DMS114 treated with DMSO at 0.1 percent for 48 hours (cell line): ENCODE data around the gene RAD51B.

Source experiments
- DNase-seq: peaks from one replicate; lab custom pipeline; 2025; ENCODE audit not compliant: unreplicated experiment; lab: John Stamatoyannopoulos, UW

RAD51B gene

DNA sequence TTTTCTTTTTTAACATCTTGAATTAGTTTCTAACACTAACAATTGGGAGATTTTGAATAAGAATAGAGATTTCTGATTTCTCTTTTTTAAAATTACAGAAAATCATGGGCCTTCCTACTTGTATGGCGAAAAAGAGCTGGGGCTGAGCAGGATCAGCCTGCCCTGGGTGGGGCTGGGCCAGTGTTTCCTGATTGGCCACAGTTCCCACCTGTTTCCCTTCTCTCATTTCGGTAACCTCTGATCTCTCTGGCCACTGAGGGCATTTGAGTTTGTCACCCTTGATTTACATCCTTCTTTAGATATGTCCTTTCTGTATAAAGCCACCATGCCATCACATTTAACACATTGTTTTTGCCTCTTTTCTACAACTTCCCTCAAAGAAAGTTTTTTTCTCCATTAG, 719.1 kb downstream of the RAD51B start:
- DNase-seq, result no peak

DNA sequence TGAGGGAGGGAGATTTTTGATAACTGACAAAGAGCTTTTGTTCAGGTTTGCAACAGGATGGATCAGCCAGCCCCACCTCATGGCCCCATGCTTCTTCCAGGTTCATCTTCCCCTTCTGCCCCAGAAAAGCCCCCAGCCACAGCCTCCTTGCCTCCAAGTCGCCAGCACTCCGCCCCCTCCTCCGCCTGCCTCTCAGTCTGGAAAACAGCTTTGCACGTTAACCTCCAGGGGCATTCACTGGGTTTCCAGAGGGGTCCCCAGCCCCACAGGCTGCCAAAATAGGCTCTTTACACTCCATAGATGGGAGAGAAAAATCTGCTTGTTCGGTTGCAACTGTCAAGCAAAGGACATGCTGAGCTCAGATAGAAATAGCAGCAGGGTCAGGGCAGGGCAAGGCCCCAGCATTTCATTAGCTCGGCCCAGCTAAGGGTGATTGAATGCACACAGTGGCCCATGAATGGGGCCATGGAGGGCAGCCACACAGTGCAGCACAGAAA, 719.7 kb downstream of the RAD51B start:
- no peak for DNase-seq

- DNase-seq, result no peak
These were observed 720.2 kb downstream of the RAD51B start for GRCh38 chr14:68539789-68540188.

DNA sequence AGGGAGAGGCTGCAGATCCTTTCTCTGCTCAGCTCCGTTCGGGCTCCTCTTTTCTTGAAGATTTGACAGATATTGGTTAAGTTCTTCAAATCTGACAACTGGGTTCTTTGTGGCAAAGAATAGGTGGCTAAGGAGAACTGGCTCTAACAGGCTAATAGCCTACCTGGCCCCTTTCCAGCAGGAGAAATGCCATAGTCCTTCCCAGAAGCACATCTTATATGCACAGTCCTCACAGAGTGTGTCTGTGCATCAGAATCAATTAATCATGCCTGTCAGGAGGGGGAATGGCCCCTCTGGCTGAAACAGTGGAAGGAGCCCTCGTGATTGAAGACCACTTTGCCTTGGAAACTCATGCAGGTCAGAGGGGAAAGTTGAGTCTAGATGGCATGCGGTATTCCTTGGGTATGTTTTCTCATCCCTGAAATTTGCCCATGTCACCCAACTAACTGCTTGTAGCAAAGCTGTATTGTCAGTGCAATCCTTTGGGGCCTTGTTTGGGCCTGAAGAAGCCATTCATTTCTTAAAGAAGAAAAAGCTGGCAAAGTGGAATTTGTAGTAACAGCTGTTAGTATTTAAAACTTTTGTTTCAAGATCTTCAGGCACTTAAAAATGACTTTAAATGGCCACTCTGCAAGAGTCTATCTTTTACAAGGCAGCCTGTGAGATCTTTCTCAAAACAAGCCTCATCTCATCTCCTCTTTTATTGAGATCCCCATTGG, 721.8 kb downstream of the RAD51B start:
- no peak for DNase-seq

- DNase-seq, result no peak
These were observed 722.8 kb downstream of the RAD51B start for GRCh38 chr14:68542346-68542745.

DNA sequence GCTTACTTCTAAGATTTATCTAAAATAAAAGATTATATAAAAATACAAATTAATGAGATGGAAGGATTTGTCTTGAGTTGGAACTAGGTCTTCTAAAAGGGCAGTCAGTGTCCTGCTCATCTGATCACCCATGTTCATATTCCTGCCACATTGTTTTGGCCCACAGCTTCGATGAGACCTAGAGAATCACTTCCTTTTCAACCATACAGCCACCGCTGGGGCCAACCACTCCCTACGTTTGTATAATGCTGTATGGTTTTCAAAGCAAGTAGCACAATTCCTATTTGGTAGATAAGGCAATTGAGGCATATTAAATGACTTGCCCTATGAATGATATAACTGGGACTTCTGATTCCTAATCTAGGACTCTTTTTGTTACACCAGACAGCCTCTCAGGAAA, 723.9 kb downstream of the RAD51B start:
- no peak for DNase-seq

GRCh38 chr14:68544081-68544892, 724.7 kb downstream of the RAD51B start:
- no peak for DNase-seq

- DNase-seq, result no peak
These were observed 727.3 kb downstream of the RAD51B start for GRCh38 chr14:68546839-68547238.

DNA sequence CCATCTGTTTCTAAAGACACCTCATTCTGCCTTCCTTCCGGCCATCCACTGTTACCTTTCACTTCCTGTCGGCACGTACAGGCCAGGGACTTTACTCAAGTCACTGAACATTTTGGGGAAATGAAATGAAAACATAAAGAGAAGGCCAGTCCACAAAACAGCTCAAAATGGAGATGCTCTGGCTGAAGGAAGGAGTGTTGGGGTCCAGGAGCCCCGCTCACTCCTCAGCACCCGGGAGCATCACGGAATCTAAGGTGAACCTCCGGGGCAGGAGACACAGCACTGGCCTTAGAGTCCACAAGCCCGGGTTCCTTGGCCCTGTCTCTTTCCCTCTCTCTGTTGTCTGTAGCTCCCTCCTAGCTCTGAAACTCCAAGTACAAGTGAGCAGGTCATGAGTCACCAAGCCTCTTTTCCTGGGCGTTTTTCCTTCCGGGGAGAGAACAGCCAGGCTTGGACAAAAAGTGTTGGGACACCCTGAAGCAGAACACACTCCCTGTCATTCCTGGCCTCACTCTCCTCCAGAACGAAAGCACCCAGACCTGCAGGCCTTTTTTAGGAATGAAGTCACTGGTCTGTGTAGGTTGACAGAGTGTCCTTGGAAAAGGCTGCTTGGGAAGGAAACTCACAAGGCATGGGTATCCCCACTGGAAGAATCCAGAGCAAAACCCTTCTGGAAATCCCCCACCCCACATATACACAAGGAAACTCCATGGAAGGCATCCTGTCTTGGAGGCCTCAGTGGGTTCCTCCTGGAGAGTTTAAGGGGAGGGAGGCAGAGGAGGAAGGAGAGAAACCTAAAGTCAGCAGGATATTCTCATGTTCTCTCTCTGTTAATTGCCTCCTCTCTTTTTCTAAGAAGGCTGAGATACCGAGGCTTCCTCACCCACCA, 728.0 kb downstream of the RAD51B start:
- DNase-seq, result no peak

DNA sequence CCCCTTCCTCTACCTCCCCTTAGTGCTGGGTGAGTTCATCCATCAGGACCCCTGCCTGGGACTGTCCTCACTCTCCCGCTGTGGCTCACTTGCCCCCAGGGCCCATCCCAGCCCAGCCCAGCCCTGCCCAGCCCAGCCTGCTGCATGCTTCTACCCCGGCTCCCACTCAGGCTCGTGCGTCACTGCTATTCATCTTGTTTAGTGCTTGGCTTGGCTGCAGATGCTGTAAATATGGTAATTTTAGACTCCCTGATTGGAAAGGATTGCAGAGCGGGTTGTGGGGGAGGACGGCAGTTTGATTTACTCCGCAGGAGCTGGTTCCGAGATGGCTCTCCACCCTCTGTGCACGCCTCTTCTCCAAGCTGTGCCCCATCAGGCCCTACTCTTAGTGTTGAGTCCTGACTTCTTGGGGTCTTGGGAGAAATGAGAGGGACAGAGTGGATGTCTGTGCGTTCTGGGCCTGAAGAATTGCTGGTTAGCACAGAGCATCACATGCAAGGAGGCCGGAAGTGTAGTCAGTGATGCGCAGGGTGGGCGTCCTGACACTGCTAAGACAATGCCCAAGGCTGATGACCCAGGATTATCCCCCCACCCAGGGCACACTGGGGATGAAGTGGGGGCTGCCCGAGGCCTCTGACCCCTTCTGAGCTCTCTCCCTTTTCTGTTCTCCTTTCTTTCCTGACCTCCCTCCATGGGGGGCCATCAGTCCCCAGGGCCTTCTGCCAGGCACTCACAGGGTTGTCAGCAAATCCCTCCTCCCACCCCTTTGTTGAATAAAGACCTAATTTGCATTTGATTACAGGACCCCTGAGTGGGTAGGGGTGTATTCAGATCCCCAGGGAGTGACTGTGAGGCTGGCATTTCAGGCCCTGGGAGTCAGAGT, 728.9 kb downstream of the RAD51B start:
- DNase-seq, result no peak

DNA sequence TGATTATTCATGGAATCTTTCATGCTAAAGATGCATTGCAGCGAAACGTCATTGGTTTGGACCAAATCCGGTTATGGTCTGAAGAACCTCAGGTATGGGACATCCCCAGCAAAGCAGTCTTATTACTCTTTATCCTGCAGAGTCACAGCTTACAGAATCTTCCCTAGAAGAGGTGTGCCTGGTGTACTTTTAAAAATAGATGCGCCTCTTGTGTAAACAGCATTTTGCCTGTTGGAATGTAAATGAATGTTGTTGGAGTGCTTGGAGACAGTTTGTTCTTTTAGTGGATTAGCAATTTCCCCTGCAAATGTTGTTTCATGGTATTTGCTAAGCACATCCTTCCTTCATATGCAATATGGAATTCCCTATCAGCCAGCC, 730.7 kb downstream of the RAD51B start:
- DNase-seq, result no peak

- DNase-seq, result no peak
These were observed 731.6 kb downstream of the RAD51B start for GRCh38 chr14:68551045-68551683.

DNA sequence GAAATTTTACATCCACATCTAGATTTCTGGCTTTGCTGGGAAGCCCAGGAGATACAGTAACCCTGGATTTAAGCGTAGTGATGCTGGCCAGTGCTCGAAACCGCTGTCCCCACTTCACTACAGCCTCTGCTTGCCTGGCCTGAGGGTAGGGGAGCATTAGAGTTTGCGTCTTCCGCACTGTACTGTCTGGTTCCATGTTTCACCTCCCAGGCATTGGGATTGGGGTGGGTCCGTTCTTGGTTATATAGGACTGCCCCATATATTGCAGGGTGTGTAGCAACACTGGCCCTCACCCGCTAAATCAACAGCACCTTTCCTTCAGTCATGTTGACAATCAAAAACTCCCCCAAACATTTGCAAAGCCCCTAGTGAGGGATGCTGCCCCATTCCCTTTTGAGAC, 732.5 kb downstream of the RAD51B start:
- no peak for DNase-seq

DNA sequence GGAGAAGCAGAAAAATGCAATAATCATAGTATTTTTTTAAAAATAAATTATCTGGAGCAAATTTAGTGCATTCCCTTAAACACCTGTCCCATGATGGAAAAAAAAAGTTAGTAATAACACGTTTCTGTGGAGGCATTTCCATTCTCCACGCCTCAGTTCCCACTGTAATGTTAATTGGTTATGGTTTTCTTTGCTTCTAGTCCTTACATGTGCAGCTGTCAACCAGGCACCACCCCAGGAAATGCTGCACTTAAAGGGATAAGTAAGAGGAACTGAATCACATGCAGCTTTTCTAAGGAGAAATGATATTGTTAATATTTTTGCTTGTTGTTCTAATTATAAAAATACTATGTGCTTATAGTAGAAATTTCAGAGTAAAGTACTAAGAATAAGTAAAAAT, 733.0 kb downstream of the RAD51B start:
- DNase-seq, result no peak

GRCh38 chr14:68553311-68553710, 733.7 kb downstream of the RAD51B start:
- DNase-seq, result no peak

- DNase-seq, result no peak
These were observed 734.7 kb downstream of the RAD51B start for GRCh38 chr14:68554231-68554630.

DNA sequence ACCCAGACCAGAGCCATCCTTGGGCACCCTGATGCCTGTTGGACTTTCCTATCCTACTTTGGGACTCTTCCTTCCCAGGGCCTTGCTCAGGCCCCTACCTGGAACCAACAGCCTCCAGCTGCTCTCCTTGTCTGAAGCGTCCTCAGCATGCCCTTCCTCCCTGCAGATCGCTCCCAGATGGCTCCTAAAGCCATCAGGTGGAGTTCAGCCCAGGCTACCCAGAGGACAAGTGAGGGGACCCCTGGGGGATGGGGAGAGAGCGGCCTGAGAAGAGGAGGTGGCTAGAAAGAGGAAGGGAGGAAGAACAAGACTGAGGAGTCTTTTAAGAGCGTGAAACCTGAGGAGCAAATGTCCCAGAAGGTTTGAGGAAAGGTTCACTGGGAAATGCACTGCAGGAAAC, 736.7 kb downstream of the RAD51B start:
- no peak for DNase-seq

DNA sequence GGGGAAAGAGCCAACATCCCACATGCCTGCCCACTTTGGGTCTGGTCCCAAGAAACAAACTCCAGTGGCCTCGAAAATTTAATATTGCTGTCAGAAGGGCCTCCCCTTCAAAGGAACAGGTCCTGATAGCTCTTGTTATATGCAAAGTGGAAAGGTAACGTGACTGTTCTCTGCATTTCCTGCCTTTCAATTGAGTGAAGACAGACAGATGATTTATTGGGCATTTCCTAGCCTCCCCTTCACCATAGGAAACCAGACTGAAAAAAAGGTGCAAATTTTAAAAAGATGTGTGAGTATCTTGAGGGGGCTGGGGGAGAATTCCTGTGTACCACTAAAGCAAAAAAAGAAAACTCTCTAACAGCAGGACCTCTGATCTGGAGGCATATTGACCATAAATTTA, 738.1 kb downstream of the RAD51B start:
- DNase-seq, result no peak

DNA sequence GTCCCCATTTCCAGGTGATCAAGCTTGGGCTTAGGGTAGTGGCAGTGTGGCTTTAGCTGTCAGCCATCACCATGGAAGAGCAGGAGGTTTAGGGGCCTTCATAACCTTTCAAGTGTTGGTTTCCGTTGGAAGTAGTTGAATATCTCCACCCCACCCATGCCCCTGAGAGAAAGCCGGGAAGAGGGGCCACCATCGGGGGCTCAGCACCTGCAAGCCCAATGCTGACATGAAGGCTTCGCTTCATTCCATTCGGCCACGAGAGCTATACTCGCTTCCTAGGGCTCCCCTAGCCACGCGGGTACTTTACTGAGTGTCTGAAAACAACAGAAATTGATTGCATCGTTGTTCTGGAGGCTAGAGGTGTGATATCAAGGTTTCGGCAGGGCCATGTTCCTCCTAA, 738.5 kb downstream of the RAD51B start:
- no peak for DNase-seq

- DNase-seq, result no peak
These were observed 740.4 kb downstream of the RAD51B start for GRCh38 chr14:68559949-68560348.
